Activated CD4-positive, alpha-beta T cell treated with anti-CD3 and anti-CD28 coated beads, Interleukin-2, Interleukin-4, amounts not matched to agents 100 ng/mL and 50 ng/mL, durations not matched to agents 16 hours and 8 hours (primary cell): ENCODE measurements around the gene GRM4.
"Not testable (repeated sequence)": the region's sequence is repeated elsewhere in the genome, so short reads cannot be mapped to it uniquely, and the experiment has no call there.

Experiments
- DNase-seq: peaks from one replicate; pipeline ENCODE4 v3.0.0-alpha.2; 2020; ENCODE audit warnings: low spot score

The GRM4 gene

GRCh38 chr6:34020807-34021553, 124.9 kb downstream of the GRM4 start:
- DNase-seq, result no peak

- no peak for DNase-seq
These were observed 125.6 kb downstream of the GRM4 start for GRCh38 chr6:34020278-34020677.

- DNase-seq, result no peak
These were observed 126.8 kb downstream of the GRM4 start for GRCh38 chr6:34018961-34019606.

GRCh38 chr6:34018026-34018425, 127.9 kb downstream of the GRM4 start:
- no peak for DNase-seq

- no peak for DNase-seq
These were observed 128.6 kb downstream of the GRM4 start for GRCh38 chr6:34017106-34017805.

- DNase-seq, result not testable (repeated sequence)
These were observed 129.3 kb downstream of the GRM4 start for GRCh38 chr6:34016573-34016972.

- no peak for DNase-seq
These were observed 130.3 kb downstream of the GRM4 start for GRCh38 chr6:34015586-34015985.

GRCh38 chr6:34011264-34011663, 134.6 kb downstream of the GRM4 start:
- no peak for DNase-seq

- DNase-seq, result no peak
These were observed 139.9 kb downstream of the GRM4 start for GRCh38 chr6:34005901-34006531.

- DNase-seq, result no peak
These were observed 141.2 kb downstream of the GRM4 start for GRCh38 chr6:34004706-34005105.

- DNase-seq, result no peak
These were observed 141.9 kb downstream of the GRM4 start for GRCh38 chr6:34003962-34004361.

GRCh38 chr6:34001706-34002621, 143.9 kb downstream of the GRM4 start:
- DNase-seq, result no peak

GRCh38 chr6:34000281-34000680, 145.6 kb downstream of the GRM4 start:
- no peak for DNase-seq

GRCh38 chr6:33999567-33999966, 146.3 kb downstream of the GRM4 start:
- no peak for DNase-seq

GRCh38 chr6:33998660-33999059, 147.2 kb downstream of the GRM4 start:
- DNase-seq, result no peak

GRCh38 chr6:33997265-33997664, 148.6 kb downstream of the GRM4 start:
- DNase-seq, result no peak

- no peak for DNase-seq
These were observed 149.8 kb downstream of the GRM4 start for GRCh38 chr6:33996120-33996475.

GRCh38 chr6:33995309-33996119, 150.4 kb downstream of the GRM4 start:
- DNase-seq, result no peak

- DNase-seq, result no peak
These were observed 151.2 kb downstream of the GRM4 start for GRCh38 chr6:33994472-33995308.
